ENCODE data around the gene ARHGAP24. TPM values are rescaled to one million over a fixed set of nuclear protein-coding genes. Genes with fewer than 3 reads are reported as not detected.
"Not testable (repeated sequence)": the region's sequence is repeated elsewhere in the genome, so short reads cannot be mapped to it uniquely, and the experiment has no call there.

The ARHGAP24 gene
- total RNA-seq, 1 experiment from 2014 or later: 2.1 TPM

DNA sequence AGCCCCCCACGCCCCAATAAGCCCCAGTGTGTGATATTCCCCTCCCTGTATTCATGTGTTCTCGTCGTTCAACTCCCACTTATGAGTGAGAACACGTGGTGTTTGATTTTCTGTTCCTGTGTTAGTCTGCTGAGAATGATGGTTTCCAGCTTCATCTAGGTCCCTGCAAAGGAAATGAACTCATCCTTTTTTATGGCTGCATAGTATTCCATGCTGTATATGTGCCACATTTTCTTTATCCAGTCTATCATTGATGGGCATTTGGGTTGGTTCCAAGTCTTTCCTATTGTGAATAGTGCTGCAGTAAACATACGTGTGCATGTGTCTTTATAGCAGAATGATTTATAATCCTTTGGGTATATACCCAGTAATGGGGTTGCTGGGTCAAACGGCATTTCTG lies 440.6 kb downstream of the ARHGAP24 start:
- ATAC-seq; DNase-seq (ENCODE audit: low spot score); POLR2A ChIA-PET; H3K27me3 Mint-ChIP-seq (ENCODE audit: low read depth); H3K9me3 Mint-ChIP-seq; H3K4me1 Mint-ChIP-seq; H3K4me3 Mint-ChIP-seq; CTCF ChIA-PET; H3K36me3 Mint-ChIP-seq; H3K27ac Mint-ChIP-seq: not testable (repeated sequence)

DNA sequence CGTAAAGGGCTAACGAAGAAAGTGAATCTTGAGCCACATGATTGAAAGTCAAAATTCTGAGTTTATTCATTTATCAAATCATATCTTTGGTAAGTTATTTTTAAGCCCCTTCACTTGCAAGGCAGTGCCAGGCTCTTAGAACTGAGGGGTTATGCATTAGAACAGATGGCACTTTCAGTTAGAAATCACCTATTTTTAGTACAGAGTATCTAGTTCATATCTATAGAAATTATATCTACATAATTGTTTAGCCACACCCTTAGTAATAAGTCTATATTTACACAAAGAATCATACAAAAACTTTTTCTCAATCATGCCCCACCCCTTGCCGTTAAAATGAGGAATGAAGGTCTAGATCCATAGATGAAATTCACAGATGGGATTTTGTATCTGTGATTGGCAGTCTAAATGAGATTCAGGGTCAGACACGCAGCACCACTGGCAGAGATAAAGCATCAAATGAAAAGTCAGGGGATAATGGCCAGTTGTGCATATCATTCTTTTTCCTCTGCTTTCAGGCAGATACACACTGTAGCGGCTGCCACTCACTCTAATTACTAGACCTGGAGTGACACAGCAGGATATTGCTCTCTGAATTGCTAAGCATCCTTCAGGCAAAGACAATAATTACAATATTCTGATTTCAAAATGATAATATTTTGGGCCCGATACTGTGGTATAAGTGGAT lies 444.4 kb downstream of the ARHGAP24 start:
- Mint-ChIP-seq H3K4me3 (no peak overlapping the region), H3K36me3 (peaks cover 3% of the 10 kb centered on the region; the same call in 1 of the 2 replicates), H3K27ac (no peak overlapping the region), H3K27me3 (ENCODE audit: low read depth) (no peaks in the 10 kb centered on the region), H3K9me3 (peaks cover 8% of the 10 kb centered on the region), H3K4me1 (peaks cover 9% of the 10 kb centered on the region)
- DNase-seq (ENCODE audit: low spot score) (no peak), ATAC-seq (no peak)
- ChIA-PET POLR2A (no interaction called here), CTCF (no interaction called here)
- TF ChIP-seq, protein P1, sequence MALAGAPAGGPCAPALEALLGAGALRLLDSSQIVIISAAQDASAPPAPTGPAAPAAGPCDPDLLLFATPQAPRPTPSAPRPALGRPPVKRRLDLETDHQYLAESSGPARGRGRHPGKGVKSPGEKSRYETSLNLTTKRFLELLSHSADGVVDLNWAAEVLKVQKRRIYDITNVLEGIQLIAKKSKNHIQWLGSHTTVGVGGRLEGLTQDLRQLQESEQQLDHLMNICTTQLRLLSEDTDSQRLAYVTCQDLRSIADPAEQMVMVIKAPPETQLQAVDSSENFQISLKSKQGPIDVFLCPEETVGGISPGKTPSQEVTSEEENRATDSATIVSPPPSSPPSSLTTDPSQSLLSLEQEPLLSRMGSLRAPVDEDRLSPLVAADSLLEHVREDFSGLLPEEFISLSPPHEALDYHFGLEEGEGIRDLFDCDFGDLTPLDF (CRISPR knock-in tag; IDR thresholded peaks at IDR 0.05): no peak
- no peak for TF ChIP-seq CREM (CRISPR knock-in tag; IDR thresholded peaks at IDR 0.05)
- TF ChIP-seq, protein P2, sequence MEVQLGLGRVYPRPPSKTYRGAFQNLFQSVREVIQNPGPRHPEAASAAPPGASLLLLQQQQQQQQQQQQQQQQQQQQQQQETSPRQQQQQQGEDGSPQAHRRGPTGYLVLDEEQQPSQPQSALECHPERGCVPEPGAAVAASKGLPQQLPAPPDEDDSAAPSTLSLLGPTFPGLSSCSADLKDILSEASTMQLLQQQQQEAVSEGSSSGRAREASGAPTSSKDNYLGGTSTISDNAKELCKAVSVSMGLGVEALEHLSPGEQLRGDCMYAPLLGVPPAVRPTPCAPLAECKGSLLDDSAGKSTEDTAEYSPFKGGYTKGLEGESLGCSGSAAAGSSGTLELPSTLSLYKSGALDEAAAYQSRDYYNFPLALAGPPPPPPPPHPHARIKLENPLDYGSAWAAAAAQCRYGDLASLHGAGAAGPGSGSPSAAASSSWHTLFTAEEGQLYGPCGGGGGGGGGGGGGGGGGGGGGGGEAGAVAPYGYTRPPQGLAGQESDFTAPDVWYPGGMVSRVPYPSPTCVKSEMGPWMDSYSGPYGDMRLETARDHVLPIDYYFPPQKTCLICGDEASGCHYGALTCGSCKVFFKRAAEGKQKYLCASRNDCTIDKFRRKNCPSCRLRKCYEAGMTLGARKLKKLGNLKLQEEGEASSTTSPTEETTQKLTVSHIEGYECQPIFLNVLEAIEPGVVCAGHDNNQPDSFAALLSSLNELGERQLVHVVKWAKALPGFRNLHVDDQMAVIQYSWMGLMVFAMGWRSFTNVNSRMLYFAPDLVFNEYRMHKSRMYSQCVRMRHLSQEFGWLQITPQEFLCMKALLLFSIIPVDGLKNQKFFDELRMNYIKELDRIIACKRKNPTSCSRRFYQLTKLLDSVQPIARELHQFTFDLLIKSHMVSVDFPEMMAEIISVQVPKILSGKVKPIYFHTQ (CRISPR knock-in tag; IDR thresholded peaks at IDR 0.05): no peak
- TF ChIP-seq, protein P3, sequence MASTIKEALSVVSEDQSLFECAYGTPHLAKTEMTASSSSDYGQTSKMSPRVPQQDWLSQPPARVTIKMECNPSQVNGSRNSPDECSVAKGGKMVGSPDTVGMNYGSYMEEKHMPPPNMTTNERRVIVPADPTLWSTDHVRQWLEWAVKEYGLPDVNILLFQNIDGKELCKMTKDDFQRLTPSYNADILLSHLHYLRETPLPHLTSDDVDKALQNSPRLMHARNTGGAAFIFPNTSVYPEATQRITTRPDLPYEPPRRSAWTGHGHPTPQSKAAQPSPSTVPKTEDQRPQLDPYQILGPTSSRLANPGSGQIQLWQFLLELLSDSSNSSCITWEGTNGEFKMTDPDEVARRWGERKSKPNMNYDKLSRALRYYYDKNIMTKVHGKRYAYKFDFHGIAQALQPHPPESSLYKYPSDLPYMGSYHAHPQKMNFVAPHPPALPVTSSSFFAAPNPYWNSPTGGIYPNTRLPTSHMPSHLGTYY (CRISPR knock-in tag; IDR thresholded peaks at IDR 0.05): no peak

DNA sequence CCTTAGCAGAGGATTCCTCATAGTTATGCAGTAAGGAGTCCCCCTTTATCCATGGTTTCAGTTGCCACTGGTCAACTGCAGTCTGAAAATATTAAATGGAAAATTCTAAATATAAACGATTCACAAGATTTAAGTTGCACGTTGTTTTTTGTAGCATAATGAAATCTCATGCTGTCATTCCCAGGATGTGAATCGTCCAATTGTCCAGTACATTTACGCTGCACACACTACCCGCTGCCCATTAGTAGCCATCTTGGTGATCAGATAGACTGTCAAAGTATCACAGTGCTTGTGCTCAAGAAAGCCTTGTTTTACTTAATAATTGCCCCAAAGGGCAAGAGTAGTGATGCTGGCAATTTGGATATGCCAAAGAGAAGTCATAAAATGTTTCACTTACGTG lies 450.1 kb downstream of the ARHGAP24 start:
- H3K4me3 Mint-ChIP-seq: no peak overlapping the region
- H3K27me3 Mint-ChIP-seq (ENCODE audit: low read depth): no peaks in the 10 kb centered on the region
- no peak overlapping the region for H3K27ac Mint-ChIP-seq

More for the DNA sequence above, 450.1 kb downstream of the ARHGAP24 start:
- Mint-ChIP-seq H3K9me3 (no peaks in the 10 kb centered on the region), H3K36me3 (no peaks in the 10 kb centered on the region), H3K4me1 (peaks cover 28% of the 10 kb centered on the region)
- ChIA-PET CTCF (interaction anchor here (1.5 kb wide), 1 partner anchor 128 kb away, joined by 5 read pairs; no protein-coding TSS in a partner anchor), POLR2A (no interaction called here)
- no peak for ATAC-seq
- TF ChIP-seq, protein P4, sequence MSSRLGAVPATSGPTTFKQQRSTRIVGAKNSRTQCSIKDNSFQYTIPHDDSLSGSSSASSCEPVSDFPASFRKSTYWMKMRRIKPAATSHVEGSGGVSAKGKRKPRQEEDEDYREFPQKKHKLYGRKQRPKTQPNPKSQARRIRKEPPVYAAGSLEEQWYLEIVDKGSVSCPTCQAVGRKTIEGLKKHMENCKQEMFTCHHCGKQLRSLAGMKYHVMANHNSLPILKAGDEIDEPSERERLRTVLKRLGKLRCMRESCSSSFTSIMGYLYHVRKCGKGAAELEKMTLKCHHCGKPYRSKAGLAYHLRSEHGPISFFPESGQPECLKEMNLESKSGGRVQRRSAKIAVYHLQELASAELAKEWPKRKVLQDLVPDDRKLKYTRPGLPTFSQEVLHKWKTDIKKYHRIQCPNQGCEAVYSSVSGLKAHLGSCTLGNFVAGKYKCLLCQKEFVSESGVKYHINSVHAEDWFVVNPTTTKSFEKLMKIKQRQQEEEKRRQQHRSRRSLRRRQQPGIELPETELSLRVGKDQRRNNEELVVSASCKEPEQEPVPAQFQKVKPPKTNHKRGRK (CRISPR knock-in tag; IDR thresholded peaks at IDR 0.05; ENCODE audit: borderline replicate concordance): no peak
- no peak for TF ChIP-seq NFE2L1 (CRISPR knock-in tag; IDR thresholded peaks at IDR 0.05)
- no peak for TF ChIP-seq ETV6 (CRISPR knock-in tag; IDR thresholded peaks at IDR 0.05)
- no peak for TF ChIP-seq SOX15 (CRISPR knock-in tag; IDR thresholded peaks at IDR 0.05)
- no peak for TF ChIP-seq ZNF396 (CRISPR knock-in tag; IDR thresholded peaks at IDR 0.05; ENCODE audit: borderline replicate concordance)
- no peak for TF ChIP-seq ATF1 (CRISPR knock-in tag; IDR thresholded peaks at IDR 0.05)
- TF ChIP-seq RORB (CRISPR knock-in tag; IDR thresholded peaks at IDR 0.05): no peak
- TF ChIP-seq NFYB (CRISPR knock-in tag; conservative IDR thresholded peaks at IDR 0.05; ENCODE audit: low read depth): no peak
- TF ChIP-seq, protein P1 (CRISPR knock-in tag; IDR thresholded peaks at IDR 0.05): no peak
- no peak for TF ChIP-seq ELF4 (CRISPR knock-in tag; IDR thresholded peaks at IDR 0.05; ENCODE audit: low read depth)
- TF ChIP-seq, protein P5, sequence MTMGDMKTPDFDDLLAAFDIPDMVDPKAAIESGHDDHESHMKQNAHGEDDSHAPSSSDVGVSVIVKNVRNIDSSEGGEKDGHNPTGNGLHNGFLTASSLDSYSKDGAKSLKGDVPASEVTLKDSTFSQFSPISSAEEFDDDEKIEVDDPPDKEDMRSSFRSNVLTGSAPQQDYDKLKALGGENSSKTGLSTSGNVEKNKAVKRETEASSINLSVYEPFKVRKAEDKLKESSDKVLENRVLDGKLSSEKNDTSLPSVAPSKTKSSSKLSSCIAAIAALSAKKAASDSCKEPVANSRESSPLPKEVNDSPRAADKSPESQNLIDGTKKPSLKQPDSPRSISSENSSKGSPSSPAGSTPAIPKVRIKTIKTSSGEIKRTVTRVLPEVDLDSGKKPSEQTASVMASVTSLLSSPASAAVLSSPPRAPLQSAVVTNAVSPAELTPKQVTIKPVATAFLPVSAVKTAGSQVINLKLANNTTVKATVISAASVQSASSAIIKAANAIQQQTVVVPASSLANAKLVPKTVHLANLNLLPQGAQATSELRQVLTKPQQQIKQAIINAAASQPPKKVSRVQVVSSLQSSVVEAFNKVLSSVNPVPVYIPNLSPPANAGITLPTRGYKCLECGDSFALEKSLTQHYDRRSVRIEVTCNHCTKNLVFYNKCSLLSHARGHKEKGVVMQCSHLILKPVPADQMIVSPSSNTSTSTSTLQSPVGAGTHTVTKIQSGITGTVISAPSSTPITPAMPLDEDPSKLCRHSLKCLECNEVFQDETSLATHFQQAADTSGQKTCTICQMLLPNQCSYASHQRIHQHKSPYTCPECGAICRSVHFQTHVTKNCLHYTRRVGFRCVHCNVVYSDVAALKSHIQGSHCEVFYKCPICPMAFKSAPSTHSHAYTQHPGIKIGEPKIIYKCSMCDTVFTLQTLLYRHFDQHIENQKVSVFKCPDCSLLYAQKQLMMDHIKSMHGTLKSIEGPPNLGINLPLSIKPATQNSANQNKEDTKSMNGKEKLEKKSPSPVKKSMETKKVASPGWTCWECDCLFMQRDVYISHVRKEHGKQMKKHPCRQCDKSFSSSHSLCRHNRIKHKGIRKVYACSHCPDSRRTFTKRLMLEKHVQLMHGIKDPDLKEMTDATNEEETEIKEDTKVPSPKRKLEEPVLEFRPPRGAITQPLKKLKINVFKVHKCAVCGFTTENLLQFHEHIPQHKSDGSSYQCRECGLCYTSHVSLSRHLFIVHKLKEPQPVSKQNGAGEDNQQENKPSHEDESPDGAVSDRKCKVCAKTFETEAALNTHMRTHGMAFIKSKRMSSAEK (CRISPR knock-in tag; IDR thresholded peaks at IDR 0.05; ENCODE audit: borderline replicate concordance): no peak
- no peak for TF ChIP-seq TEAD4 (CRISPR knock-in tag; IDR thresholded peaks at IDR 0.05)
- no peak for TF ChIP-seq SMAD3 (CRISPR knock-in tag; IDR thresholded peaks at IDR 0.05; ENCODE audit: borderline replicate concordance)
- no peak for DNase-seq (ENCODE audit: low spot score)
